GM21528 (cell line): ENCODE results near the gene KNG1.
"Not testable (repeated sequence)": the region's sequence is repeated elsewhere in the genome, so short reads cannot be mapped to it uniquely, and the experiment has no call there.

Experiments used
- ATAC-seq: cut with Tn5 transposase; IDR thresholded peaks from one replicate; pipeline ENCODE4 v1.9.1; 2021; ENCODE audit warnings: mild to moderate bottlenecking, moderate library complexity; ENCODE audit not compliant: unreplicated experiment, low FRiP score

The KNG1 gene

DNA sequence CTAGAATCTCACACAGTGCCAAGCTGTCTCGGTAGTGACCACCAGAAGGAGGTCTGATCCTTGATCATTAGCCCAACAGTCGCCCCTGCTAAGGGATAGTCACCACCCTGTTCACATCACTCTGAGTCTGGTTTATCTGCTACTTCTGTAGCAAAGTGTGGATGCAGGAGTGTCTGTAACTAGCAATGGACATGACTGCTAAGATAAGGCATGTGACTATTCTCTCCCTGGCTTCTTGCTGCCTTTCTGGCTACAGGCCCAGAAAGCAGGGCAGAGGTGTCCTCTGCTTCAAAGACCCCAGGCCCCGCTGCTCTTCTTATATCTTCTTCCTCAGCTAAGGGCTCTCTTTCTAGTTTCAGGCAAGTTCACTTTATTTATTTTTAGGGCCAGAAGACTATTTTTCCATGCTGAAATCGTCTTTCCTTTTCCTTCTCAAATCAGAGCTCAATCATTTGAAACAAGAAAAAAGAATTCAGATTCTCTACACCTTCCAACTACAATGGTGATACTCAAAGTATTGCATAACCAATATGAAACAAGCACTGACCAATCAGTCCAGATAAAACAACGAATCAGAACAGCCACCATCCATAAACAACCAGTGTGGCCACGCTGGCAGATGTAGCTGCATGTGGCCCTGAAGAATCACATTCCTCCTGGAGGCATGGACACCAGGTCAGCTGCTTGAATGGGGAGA lies 8.0 kb upstream of the KNG1 start:
- no peak for ATAC-seq

DNA sequence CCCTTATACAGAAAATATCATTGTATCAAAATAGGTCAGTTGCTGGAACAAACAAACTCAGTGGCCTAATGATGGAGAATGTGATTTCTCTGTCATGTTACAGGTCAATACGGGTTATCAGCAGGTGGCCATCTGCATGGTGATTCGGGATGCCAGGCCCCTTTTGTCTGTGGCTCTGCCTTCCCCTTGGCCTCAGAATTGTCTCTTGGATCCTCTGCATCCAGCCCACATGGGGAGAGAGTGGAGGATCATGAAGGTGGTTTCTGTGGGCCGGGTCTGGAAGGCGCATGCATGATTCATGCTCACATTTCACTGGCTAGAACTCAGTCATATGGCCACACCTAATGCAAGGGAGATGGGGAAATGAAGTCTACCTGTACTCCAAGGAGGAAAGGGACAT lies 6.5 kb upstream of the KNG1 start:
- not testable (repeated sequence) for ATAC-seq

DNA sequence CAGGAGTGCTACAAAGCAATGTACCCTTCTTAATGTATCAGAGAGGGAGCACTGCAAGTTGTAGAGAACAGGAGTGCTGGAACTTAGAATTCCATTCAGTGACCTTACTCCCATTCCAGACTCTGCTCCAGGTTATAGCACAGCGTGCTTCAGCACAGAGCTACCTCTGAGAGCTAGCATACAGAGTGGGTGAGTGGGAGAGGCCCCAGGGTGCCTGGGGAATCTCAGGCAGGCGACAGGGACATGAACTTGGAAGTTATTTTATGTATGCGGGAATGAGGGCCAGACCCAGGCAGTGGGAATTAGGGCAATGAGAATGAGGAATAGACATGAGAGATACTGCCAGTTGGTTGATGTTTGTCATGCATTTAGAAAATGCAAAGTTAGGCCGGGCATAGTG lies 3.7 kb upstream of the KNG1 start:
- ATAC-seq, result no peak

- ATAC-seq, result no peak
Measured at GRCh38 chr3:186719945-186720739, 3.0 kb downstream of the KNG1 start.

DNA sequence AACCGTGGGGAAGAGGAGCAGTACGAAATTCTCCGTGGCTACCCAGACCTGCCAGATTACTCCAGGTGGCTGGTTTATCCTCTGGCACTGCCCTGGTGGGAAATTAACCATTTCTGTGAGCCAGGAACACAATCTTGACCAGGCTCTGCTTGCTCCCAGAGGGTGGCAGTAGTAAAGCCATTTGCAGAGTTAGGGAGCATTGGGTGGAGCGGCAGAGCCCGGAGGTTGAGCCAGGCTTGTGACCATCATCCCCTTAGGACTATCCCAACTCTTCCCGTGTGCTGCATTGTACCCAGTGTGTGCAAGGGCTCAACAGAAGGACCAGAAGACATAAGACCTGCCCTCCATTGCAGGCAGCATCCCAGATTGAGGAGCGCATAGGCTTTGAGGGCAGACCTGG lies 5.3 kb downstream of the KNG1 start:
- ATAC-seq, result no peak

DNA sequence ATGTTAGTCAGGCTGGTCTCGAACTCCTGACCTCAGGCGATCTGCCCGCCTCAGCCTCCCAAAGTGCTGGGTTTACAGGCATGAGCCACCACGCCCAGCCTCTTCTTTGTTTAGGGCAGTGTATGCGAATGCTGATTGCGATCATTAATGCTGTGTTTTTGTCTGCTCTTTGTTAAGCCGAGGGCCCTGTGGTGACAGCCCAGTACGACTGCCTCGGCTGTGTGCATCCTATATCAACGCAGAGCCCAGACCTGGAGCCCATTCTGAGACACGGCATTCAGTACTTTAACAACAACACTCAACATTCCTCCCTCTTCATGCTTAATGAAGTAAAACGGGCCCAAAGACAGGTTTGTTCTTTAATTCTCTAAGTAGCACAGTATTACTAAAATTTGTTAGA lies 7.8 kb downstream of the KNG1 start:
- no peak for ATAC-seq

- ATAC-seq, result no peak
Measured at GRCh38 chr3:186732169-186732766, 15.1 kb downstream of the KNG1 start.

GRCh38 chr3:186742618-186743380 lies 25.6 kb downstream of the KNG1 start:
- ATAC-seq, result no peak

- no peak for ATAC-seq
Measured at GRCh38 chr3:186743666-186744065, 26.5 kb downstream of the KNG1 start.

DNA sequence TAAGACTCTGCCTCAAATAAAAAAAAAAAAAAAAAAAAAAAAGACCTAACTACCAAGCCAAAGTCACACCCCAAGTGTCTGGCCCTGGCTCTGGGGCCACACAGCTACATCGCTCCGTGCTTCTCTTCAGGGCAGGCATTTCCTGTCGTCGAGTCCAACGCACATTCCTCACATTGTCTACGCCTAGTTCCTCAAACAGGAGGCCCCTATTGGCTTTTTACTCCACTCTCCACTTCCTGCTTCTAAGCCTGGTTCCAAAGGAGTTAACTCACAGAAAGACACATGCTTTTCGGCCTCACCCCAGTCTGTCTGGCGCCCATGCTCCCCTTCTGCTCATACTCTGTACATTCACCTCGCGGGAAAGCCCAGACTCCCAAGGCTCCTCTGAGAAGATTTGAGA lies 28.8 kb downstream of the KNG1 start:
- ATAC-seq, result no peak

DNA sequence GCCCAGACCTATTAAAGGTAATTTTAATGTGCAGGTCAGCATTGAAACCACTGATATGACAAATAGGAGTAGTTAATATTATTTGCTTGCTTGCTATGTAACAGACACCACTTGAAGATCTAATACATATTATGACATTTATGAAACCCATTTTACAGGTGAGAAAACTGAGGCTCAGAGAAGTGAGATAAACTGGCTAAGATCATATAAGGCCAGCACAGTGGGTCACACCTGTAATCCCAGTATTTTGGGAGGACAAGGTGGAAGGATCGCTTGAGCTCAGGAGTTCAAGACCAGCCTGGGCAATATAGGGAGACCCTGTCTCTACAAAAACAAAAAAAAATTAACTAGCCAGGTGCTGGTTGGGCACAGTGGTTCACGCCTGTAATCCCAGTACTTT lies 33.2 kb downstream of the KNG1 start:
- no peak for ATAC-seq

DNA sequence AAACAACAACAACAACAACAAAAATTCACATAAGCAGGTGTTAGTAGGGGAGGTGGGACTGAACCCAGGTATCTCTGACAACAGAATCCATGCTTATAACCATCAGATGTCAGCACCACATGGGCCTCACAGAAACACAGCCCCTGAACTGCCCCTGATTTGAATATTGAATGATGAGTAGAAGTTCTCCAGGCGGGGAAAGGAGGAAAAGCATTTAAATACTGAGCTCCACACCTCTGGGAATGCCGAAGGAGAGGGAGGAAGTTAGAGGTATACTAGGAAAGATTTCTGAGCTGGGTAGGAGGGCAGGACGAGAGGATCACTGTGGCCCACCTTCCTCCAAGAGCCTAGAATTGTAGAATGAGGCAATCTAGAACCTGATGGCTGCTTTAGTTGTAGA lies 34.3 kb downstream of the KNG1 start:
- no peak for ATAC-seq

GRCh38 chr3:186754006-186754405 lies 36.8 kb downstream of the KNG1 start:
- no peak for ATAC-seq

DNA sequence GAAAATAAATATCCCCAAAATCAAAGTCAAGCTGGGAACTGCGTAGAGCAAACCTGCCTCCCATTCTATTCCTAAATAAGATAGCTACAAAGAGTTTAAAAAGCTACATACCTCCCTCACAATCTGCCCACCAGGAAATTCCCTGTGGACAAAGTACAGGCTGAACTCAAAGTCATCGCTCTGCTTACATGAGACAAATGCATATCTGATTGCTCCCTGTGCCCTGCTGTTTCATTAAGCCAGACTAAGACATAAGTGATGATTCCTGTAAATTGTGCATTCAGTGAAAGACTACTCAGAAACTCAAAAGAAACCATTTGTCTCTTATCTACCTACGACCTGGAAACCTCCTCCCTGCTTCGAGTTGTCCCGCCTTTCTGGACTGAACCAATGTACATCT lies 37.7 kb downstream of the KNG1 start:
- no peak for ATAC-seq

GRCh38 chr3:186757214-186757613 lies 40.1 kb downstream of the KNG1 start:
- no peak for ATAC-seq

- ATAC-seq, result no peak
Measured at GRCh38 chr3:186757686-186758220, 40.6 kb downstream of the KNG1 start.

GRCh38 chr3:186759231-186759930 lies 42.2 kb downstream of the KNG1 start:
- ATAC-seq, result no peak

DNA sequence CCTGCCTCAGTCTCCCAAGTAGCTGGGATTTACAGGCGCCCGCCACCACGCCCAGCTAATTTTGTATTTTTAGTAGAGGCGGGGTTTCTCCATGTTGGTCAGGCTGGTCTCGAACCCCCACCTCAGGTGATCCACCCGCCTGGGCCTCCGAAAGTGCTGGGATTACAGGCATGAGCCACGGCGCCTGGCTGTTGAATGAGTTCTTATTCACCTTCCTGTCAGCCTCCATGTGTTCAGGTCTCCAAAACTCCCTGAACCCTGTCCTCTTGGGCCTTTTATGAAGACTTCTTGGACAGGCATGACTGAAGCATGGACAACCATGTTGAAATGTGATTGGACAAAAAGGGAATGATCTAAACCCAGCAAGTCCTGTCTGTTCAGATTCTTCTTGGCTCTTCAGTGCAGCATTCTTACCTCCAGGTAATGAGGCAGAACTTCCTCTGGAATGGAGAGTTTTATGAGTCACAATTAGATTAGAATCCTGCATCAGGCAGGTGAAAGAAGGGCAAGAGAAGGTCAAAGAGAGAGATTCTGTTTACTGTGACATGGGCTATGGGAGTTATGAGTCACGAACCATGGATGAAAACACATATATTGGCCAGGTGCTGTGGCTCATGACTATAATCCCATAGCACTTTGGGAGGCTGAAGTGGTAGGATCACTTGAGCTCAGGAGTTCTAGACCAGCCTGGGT lies 43.1 kb downstream of the KNG1 start:
- no peak for ATAC-seq

GRCh38 chr3:186760897-186761447 lies 43.8 kb downstream of the KNG1 start:
- no peak for ATAC-seq
